GM23338 (cell line): ENCODE measurements around the gene THBS2. TPM values are rescaled to one million over a fixed set of nuclear protein-coding genes. Genes with fewer than 3 reads are reported as not detected.

ENCODE experiments used
- ATAC-seq: fragments of 200-7000 bp; cut with Tn5 transposase; 3 replicates; pipeline ENCODE4 v1.9.1; 2020
- DNase-seq: peaks from one replicate; pipeline ENCODE4 v3.0.0-alpha.2; 2015; ENCODE audit warnings: low spot score
- H2AFZ ChIP-seq: fragments of 200-600 bp; sonication (generic); 2 replicates; pipeline ENCODE4 v1.8.0; 2016; ENCODE audit warnings: antibody characterized with exemption, mild to moderate bottlenecking, moderate library complexity
- H3F3A ChIP-seq: fragments of 200-600 bp; sonication (generic); replicated peaks from 2 replicates; pipeline ENCODE4 v1.8.0; 2017; ENCODE audit warnings: antibody characterized with exemption, mixed run types, low read depth
- H3K27ac ChIP-seq: fragments of 200-600 bp; sonication (generic); 2 replicates; pipeline ENCODE4 v1.6.1; 2016; ENCODE audit warnings: low read depth
- H3K27me3 ChIP-seq: fragments of 200-600 bp; sonication (generic); 2 replicates; pipeline ENCODE4 v1.8.0; 2016; ENCODE audit warnings: mild to moderate bottlenecking, mixed run types, moderate library complexity; ENCODE audit not compliant: insufficient read depth
- H3K36me3 ChIP-seq: fragments of 200-600 bp; sonication (generic); 2 replicates; pipeline ENCODE4 v1.8.0; 2016; ENCODE audit warnings: mild to moderate bottlenecking; ENCODE audit not compliant: insufficient read depth
- H3K4me1 ChIP-seq: fragments of 200-600 bp; sonication (generic); 2 replicates; pipeline ENCODE4 v1.8.0; 2016; ENCODE audit warnings: mild to moderate bottlenecking, moderate library complexity; ENCODE audit not compliant: insufficient read depth
- H3K4me2 ChIP-seq: fragments of 200-600 bp; sonication (generic); 2 replicates; pipeline ENCODE4 v1.7.1; 2017; ENCODE audit warnings: mixed run types
- H3K4me3 ChIP-seq: fragments of 200-600 bp; sonication (generic); 2 replicates; pipeline ENCODE4 v1.6.1; 2016; ENCODE audit warnings: mixed run types
- H3K79me2 ChIP-seq: fragments of 200-600 bp; sonication (generic); replicated peaks from 2 replicates; pipeline ENCODE4 v1.8.0; 2017; ENCODE audit warnings: mild to moderate bottlenecking; ENCODE audit not compliant: insufficient read depth
- H3K9me2 ChIP-seq: fragments of 200-600 bp; sonication (generic); 2 replicates; pipeline ENCODE4 v1.8.0; 2017; ENCODE audit not compliant: insufficient read depth
- H4K20me1 ChIP-seq: fragments of 200-600 bp; sonication (generic); replicated peaks from 2 replicates; pipeline ENCODE4 v1.8.0; 2017; ENCODE audit warnings: mild to moderate bottlenecking; ENCODE audit not compliant: insufficient read depth
- H3K27ac Mint-ChIP-seq: 2 replicates; pipeline ENCODE4 v1.8.0; 2020; ENCODE audit warnings: inconsistent platforms, mild to moderate bottlenecking, moderate library complexity, mixed read lengths
- H3K27me3 Mint-ChIP-seq: 3 replicates; pipeline ENCODE4 v1.8.0; 2022; ENCODE audit warnings: low read depth, mild to moderate bottlenecking, moderate library complexity, mixed read lengths, inconsistent platforms; ENCODE audit not compliant: insufficient read depth, poor library complexity
- H3K36me3 Mint-ChIP-seq: 3 replicates; pipeline ENCODE4 v1.8.0; 2021; ENCODE audit warnings: low read depth, mild to moderate bottlenecking, inconsistent platforms, moderate library complexity, mixed read lengths
- H3K4me1 Mint-ChIP-seq: 3 replicates; pipeline ENCODE4 v1.8.0; 2020; ENCODE audit warnings: mild to moderate bottlenecking, inconsistent platforms, mixed read lengths
- H3K4me3 Mint-ChIP-seq: 3 replicates; pipeline ENCODE4 v1.8.0; 2021; ENCODE audit warnings: moderate library complexity, mild to moderate bottlenecking, inconsistent platforms, mixed read lengths
- H3K9me3 Mint-ChIP-seq: 3 replicates; pipeline ENCODE4 v1.8.0; 2020; ENCODE audit warnings: moderate library complexity, mild to moderate bottlenecking, inconsistent platforms, mixed read lengths
- CTCF ChIP-seq, 2 experiments: fragments of 200-600 bp in 1 of 2; sonication (generic) in 1 of 2; conservative IDR thresholded peaks; 2 replicates each; pipeline versions ENCODE4 v1.5.1 to v1.6.1; 2016 to 2017; ENCODE audit warnings: antibody characterized with exemption in 2 of 2, low read depth in 2 of 2, mild to moderate bottlenecking in 2 of 2, moderate library complexity in 1 of 2
- EZH2 ChIP-seq: fragments of 200-600 bp; sonication (generic); IDR thresholded peaks from one replicate; pipeline ENCODE4 v1.8.0; 2017; ENCODE audit warnings: antibody characterized with exemption, mild to moderate bottlenecking, low read depth; ENCODE audit not compliant: unreplicated experiment
- JUNB ChIP-seq: IDR thresholded peaks from one replicate; pipeline ENCODE4 v1.6.1; 2016; ENCODE audit warnings: antibody characterized with exemption; ENCODE audit not compliant: unreplicated experiment
- POLR2AphosphoS5 ChIP-seq: IDR thresholded peaks from 2 replicates; pipeline ENCODE4 v1.6.1; 2016; ENCODE audit warnings: antibody characterized with exemption, low read depth
- REST ChIP-seq: IDR thresholded peaks from one replicate; pipeline ENCODE4 v1.6.1; 2018; ENCODE audit warnings: antibody characterized with exemption; ENCODE audit not compliant: unreplicated experiment
- STAT1 ChIP-seq: IDR thresholded peaks from one replicate; pipeline ENCODE4 v1.6.1; 2016; ENCODE audit warnings: antibody characterized with exemption; ENCODE audit not compliant: unreplicated experiment
- ZNF114 ChIP-seq: fragments of 250-450 bp; sonication (Bioruptor Pico); IDR thresholded peaks from 2 replicates; pipeline ENCODE4 v1.5.0; 2020; ENCODE audit warnings: mild to moderate bottlenecking, moderate library complexity
- ZNF331 ChIP-seq: fragments of 250-450 bp; sonication (Bioruptor Pico); IDR thresholded peaks from 2 replicates; pipeline ENCODE4 v1.5.0; 2020; ENCODE audit warnings: low read depth, mild to moderate bottlenecking, moderate library complexity
- ZNF462 ChIP-seq: fragments of 250-450 bp; sonication (Bioruptor Pico); IDR thresholded peaks from 2 replicates; pipeline ENCODE4 v1.5.0; 2020; ENCODE audit warnings: mild to moderate bottlenecking, moderate library complexity
- polyA plus RNA-seq: library from polyadenylated mRNA; unstranded; fragments of >200 nt; fragmentation: Nextera tagmentation; extraction: Ambion mirVana; gene quantifications from 2 replicates; pipeline ENCODE4 v1.2.1, GENCODE V29; 2016
- total RNA-seq: library from RNA; depleted of rRNA; stranded (reverse); fragments of >200 nt; shearing (Covaris generic); gene quantifications from 2 replicates; pipeline ENCODE4 v1.2.3, GENCODE V29; 2014

Gene THBS2
- total and polyA plus RNA-seq, 2 experiments from 2014 or later, result 7.9 to 44.7 TPM

- no peak for TF ChIP-seq REST
- TF ChIP-seq CTCF (conservative IDR thresholded peaks at IDR 0.05; ENCODE audit: low read depth in 2 of 2), result no peak
- TF ChIP-seq STAT1, result no peak
- no peak for TF ChIP-seq ZNF331 (CRISPR knock-in tag)
- no peak for TF ChIP-seq JUNB
These were observed 13.5 kb downstream of the THBS2 start (continued) for GRCh38 chr6:169240125-169240524.

GRCh38 chr6:169239181-169239580, 14.5 kb downstream of the THBS2 start:
- H3K36me3 ChIP-seq, result no peaks in the 10 kb centered on the region
- Mint-ChIP-seq H3K27ac (no peak overlapping the region; the same call in 1 of the 2 replicates), H3K9me3 (peaks cover 6% of the 10 kb centered on the region), H3K4me3 (no peak overlapping the region), H3K4me1 (no peaks in the 10 kb centered on the region; the same call in 2 of the 3 replicates), H3K36me3 (peaks cover 47% of the 10 kb centered on the region), H3K27me3 (peaks cover 7% of the 10 kb centered on the region)
- no peaks in the 10 kb centered on the region for H3K9me2 ChIP-seq
- no peaks in the 10 kb centered on the region for H3K27me3 ChIP-seq
- no peak overlapping the region for H3K27ac ChIP-seq
- no peak overlapping the region for H2AFZ ChIP-seq
- no peaks in the 10 kb centered on the region for H3K79me2 ChIP-seq
- ATAC-seq (no peak), DNase-seq (no peak)
- no peak overlapping the region for H3K4me2 ChIP-seq
- no peaks in the 10 kb centered on the region for H4K20me1 ChIP-seq
- no peaks in the 10 kb centered on the region for H3K4me1 ChIP-seq
- no peaks in the 10 kb centered on the region for H3F3A ChIP-seq
- no peak overlapping the region for H3K4me3 ChIP-seq
- no peak for TF ChIP-seq ZNF462 (CRISPR knock-in tag)
- no peak for TF ChIP-seq POLR2AphosphoS5
- no peak for TF ChIP-seq EZH2
- TF ChIP-seq REST, result no peak
- no peak for TF ChIP-seq JUNB
- no peak for TF ChIP-seq ZNF114 (CRISPR knock-in tag)
